ENCODE measurements around the gene FCAMR.

DNA sequence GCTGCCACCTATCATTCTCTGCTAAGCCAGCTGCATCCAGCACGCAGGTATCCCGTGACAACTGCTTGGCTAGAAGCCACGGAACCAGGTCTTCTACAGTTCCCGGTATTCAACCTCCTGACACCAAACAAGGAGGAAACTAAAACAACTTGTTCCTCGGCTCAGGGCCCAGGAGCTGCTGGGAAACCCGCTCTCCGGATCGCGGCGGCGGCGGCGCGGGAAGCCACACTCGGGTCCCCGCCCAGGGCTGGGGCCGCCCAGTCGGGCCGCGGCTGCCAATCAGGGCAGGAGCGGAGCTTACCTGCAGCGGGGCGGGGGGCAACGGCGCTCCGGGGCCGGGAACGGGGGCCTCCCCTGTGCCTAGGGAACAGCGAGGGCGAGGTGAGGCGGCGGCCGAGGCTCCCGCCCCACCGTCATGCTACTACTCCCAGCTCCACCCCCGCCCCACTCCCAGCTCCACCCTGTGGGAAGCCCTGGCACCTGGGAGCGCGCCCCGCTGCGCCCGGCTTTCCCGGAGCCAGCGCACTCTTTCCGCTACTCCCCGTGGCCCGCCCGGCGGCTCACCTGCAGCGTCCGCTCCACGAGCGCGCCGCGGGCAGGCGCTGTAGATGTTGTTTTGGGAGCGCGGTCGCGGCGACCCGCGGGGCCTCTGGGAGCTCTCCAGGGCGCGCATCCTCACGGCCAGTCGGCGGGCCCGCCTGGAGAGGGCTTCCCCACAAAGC is 60.9 kb downstream of the FCAMR start:
- peak; percentile 32 to 61 for TF ChIP-seq POLR2A (IDR thresholded peaks at IDR 0.05)
- TF ChIP-seq, protein P1, sequence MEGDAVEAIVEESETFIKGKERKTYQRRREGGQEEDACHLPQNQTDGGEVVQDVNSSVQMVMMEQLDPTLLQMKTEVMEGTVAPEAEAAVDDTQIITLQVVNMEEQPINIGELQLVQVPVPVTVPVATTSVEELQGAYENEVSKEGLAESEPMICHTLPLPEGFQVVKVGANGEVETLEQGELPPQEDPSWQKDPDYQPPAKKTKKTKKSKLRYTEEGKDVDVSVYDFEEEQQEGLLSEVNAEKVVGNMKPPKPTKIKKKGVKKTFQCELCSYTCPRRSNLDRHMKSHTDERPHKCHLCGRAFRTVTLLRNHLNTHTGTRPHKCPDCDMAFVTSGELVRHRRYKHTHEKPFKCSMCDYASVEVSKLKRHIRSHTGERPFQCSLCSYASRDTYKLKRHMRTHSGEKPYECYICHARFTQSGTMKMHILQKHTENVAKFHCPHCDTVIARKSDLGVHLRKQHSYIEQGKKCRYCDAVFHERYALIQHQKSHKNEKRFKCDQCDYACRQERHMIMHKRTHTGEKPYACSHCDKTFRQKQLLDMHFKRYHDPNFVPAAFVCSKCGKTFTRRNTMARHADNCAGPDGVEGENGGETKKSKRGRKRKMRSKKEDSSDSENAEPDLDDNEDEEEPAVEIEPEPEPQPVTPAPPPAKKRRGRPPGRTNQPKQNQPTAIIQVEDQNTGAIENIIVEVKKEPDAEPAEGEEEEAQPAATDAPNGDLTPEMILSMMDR (IDR thresholded peaks at IDR 0.05 in 4 of 5, conservative IDR thresholded peaks at IDR 0.05 in 1 of 5), result peak in 1 of 5 experiments; percentile 6

Data from gastrocnemius medialis (tissue), 4 donors.